ENCODE data around the gene SAMHD1.
"Not testable (repeated sequence)": the region's sequence is repeated elsewhere in the genome, so short reads cannot be mapped to it uniquely, and the experiment has no call there.

The SAMHD1 gene

GRCh38 chr20:36932476-36933426 lies 18.8 kb downstream of the SAMHD1 start:
- DNase-seq (ENCODE audit: low read depth, low spot score) = no peak
- Histone ChIP-seq H3K36me3 (ENCODE audit: insufficient read depth, insufficient read length, low read length) (no peaks in the 10 kb centered on the region), H3K27me3 (ENCODE audit: insufficient read depth, insufficient read length) (no peaks in the 10 kb centered on the region), H3K4me1 (ENCODE audit: insufficient read depth, insufficient read length) (no peaks in the 10 kb centered on the region), H3K4me3 (ENCODE audit: insufficient read length, low read depth) (no peak overlapping the region), H3K9ac (ENCODE audit: insufficient read length, low read depth) (no peak overlapping the region), H3K9me3 (ENCODE audit: insufficient read depth, low read length) (no peaks in the 10 kb centered on the region)
- no peak for TF ChIP-seq ZNF274 (IDR thresholded peaks at IDR 0.05; ENCODE audit: low read depth, low read length)
- no peak for TF ChIP-seq YY1 (IDR thresholded peaks at IDR 0.05; ENCODE audit: insufficient read depth, insufficient read length)
- TF ChIP-seq SUZ12 (IDR thresholded peaks at IDR 0.05; ENCODE audit: extremely low read depth, insufficient read depth, insufficient read length) = no peak

GRCh38 chr20:36932067-36932466 lies 19.4 kb downstream of the SAMHD1 start:
- DNase-seq (ENCODE audit: low read depth, low spot score); H3K9me3 ChIP-seq (ENCODE audit: insufficient read depth, low read length); H3K36me3 ChIP-seq (ENCODE audit: insufficient read depth, insufficient read length, low read length); H3K4me1 ChIP-seq (ENCODE audit: insufficient read depth, insufficient read length); H3K27me3 ChIP-seq (ENCODE audit: insufficient read depth, insufficient read length); H3K4me3 ChIP-seq (ENCODE audit: insufficient read length, low read depth); H3K9ac ChIP-seq (ENCODE audit: insufficient read length, low read depth): not testable (repeated sequence)

GRCh38 chr20:36929691-36930090 lies 21.8 kb downstream of the SAMHD1 start:
- H3K9ac ChIP-seq (ENCODE audit: insufficient read length, low read depth) = no peak overlapping the region
- no peaks in the 10 kb centered on the region for H3K27me3 ChIP-seq (ENCODE audit: insufficient read depth, insufficient read length)
- H3K9me3 ChIP-seq (ENCODE audit: insufficient read depth, low read length) = no peaks in the 10 kb centered on the region
- no peak overlapping the region for H3K4me3 ChIP-seq (ENCODE audit: insufficient read length, low read depth)
- peaks cover 2% of the 10 kb centered on the region for H3K4me1 ChIP-seq (ENCODE audit: insufficient read depth, insufficient read length)
- H3K36me3 ChIP-seq (ENCODE audit: insufficient read depth, insufficient read length, low read length) = no peaks in the 10 kb centered on the region
- no peak for TF ChIP-seq YY1 (IDR thresholded peaks at IDR 0.05; ENCODE audit: insufficient read depth, insufficient read length)
- no peak for TF ChIP-seq SUZ12 (IDR thresholded peaks at IDR 0.05; ENCODE audit: extremely low read depth, insufficient read depth, insufficient read length)
- TF ChIP-seq ZNF274 (IDR thresholded peaks at IDR 0.05; ENCODE audit: low read depth, low read length) = no peak
- no peak for DNase-seq (ENCODE audit: low read depth, low spot score)

GRCh38 chr20:36929290-36929689 lies 22.2 kb downstream of the SAMHD1 start:
- Histone ChIP-seq H3K9me3 (ENCODE audit: insufficient read depth, low read length) (no peaks in the 10 kb centered on the region), H3K36me3 (ENCODE audit: insufficient read depth, insufficient read length, low read length) (no peaks in the 10 kb centered on the region), H3K27me3 (ENCODE audit: insufficient read depth, insufficient read length) (no peaks in the 10 kb centered on the region), H3K9ac (ENCODE audit: insufficient read length, low read depth) (no peak overlapping the region), H3K4me1 (ENCODE audit: insufficient read depth, insufficient read length) (peaks cover 2% of the 10 kb centered on the region), H3K4me3 (ENCODE audit: insufficient read length, low read depth) (no peak overlapping the region)
- TF ChIP-seq ZNF274 (IDR thresholded peaks at IDR 0.05; ENCODE audit: low read depth, low read length) (no peak), SUZ12 (IDR thresholded peaks at IDR 0.05; ENCODE audit: extremely low read depth, insufficient read depth, insufficient read length) (no peak), YY1 (IDR thresholded peaks at IDR 0.05; ENCODE audit: insufficient read depth, insufficient read length) (no peak)
- no peak for DNase-seq (ENCODE audit: low read depth, low spot score)

GRCh38 chr20:36927704-36928103 lies 23.8 kb downstream of the SAMHD1 start:
- H3K4me3 ChIP-seq (ENCODE audit: insufficient read length, low read depth) = no peak overlapping the region
- DNase-seq (ENCODE audit: low read depth, low spot score) = no peak
- H3K9ac ChIP-seq (ENCODE audit: insufficient read length, low read depth) = no peak overlapping the region
- H3K36me3 ChIP-seq (ENCODE audit: insufficient read depth, insufficient read length, low read length) = no peaks in the 10 kb centered on the region
- no peaks in the 10 kb centered on the region for H3K9me3 ChIP-seq (ENCODE audit: insufficient read depth, low read length)
- TF ChIP-seq SUZ12 (IDR thresholded peaks at IDR 0.05; ENCODE audit: extremely low read depth, insufficient read depth, insufficient read length) (no peak), YY1 (IDR thresholded peaks at IDR 0.05; ENCODE audit: insufficient read depth, insufficient read length) (no peak), ZNF274 (IDR thresholded peaks at IDR 0.05; ENCODE audit: low read depth, low read length) (no peak)
- peaks cover 5% of the 10 kb centered on the region for H3K4me1 ChIP-seq (ENCODE audit: insufficient read depth, insufficient read length)
- no peaks in the 10 kb centered on the region for H3K27me3 ChIP-seq (ENCODE audit: insufficient read depth, insufficient read length)

- H3K9ac ChIP-seq (ENCODE audit: insufficient read length, low read depth) = no peak overlapping the region
- H3K4me1 ChIP-seq (ENCODE audit: insufficient read depth, insufficient read length) = peaks cover 5% of the 10 kb centered on the region
- H3K9me3 ChIP-seq (ENCODE audit: insufficient read depth, low read length) = no peaks in the 10 kb centered on the region
- no peak for DNase-seq (ENCODE audit: low read depth, low spot score)
- no peak for TF ChIP-seq YY1 (IDR thresholded peaks at IDR 0.05; ENCODE audit: insufficient read depth, insufficient read length)
- TF ChIP-seq ZNF274 (IDR thresholded peaks at IDR 0.05; ENCODE audit: low read depth, low read length) = no peak
- no peak for TF ChIP-seq SUZ12 (IDR thresholded peaks at IDR 0.05; ENCODE audit: extremely low read depth, insufficient read depth, insufficient read length)
- H3K4me3 ChIP-seq (ENCODE audit: insufficient read length, low read depth) = no peak overlapping the region
- H3K27me3 ChIP-seq (ENCODE audit: insufficient read depth, insufficient read length) = no peaks in the 10 kb centered on the region
- no peaks in the 10 kb centered on the region for H3K36me3 ChIP-seq (ENCODE audit: insufficient read depth, insufficient read length, low read length)
Observed at GRCh38 chr20:36926653-36927200, 24.8 kb downstream of the SAMHD1 start.

- H3K4me3 ChIP-seq (ENCODE audit: insufficient read length, low read depth) = no peak overlapping the region
- no peak for TF ChIP-seq SUZ12 (IDR thresholded peaks at IDR 0.05; ENCODE audit: extremely low read depth, insufficient read depth, insufficient read length)
- TF ChIP-seq YY1 (IDR thresholded peaks at IDR 0.05; ENCODE audit: insufficient read depth, insufficient read length) = no peak
- no peak for TF ChIP-seq ZNF274 (IDR thresholded peaks at IDR 0.05; ENCODE audit: low read depth, low read length)
- H3K4me1 ChIP-seq (ENCODE audit: insufficient read depth, insufficient read length) = peaks cover 5% of the 10 kb centered on the region
- no peak for DNase-seq (ENCODE audit: low read depth, low spot score)
- H3K36me3 ChIP-seq (ENCODE audit: insufficient read depth, insufficient read length, low read length) = no peaks in the 10 kb centered on the region
- H3K9me3 ChIP-seq (ENCODE audit: insufficient read depth, low read length) = no peaks in the 10 kb centered on the region
- H3K27me3 ChIP-seq (ENCODE audit: insufficient read depth, insufficient read length) = no peaks in the 10 kb centered on the region
- H3K9ac ChIP-seq (ENCODE audit: insufficient read length, low read depth) = no peak overlapping the region
Observed at GRCh38 chr20:36925234-36925633, 26.3 kb downstream of the SAMHD1 start.
